HepG2 (cell line): ENCODE data around the gene WNT5B. TPM values are rescaled to one million over a fixed set of nuclear protein-coding genes. Genes with fewer than 3 reads are reported as not detected.

Source experiments
- FOSL2 ChIP-seq: sonication (generic); formaldehyde crosslinking; IDR thresholded peaks from 2 replicates; pipeline ENCODE4 v1.4.0; 2020; ENCODE audit warnings: missing genetic modification reagents
- HOXA9 ChIP-seq: sonication (generic); formaldehyde crosslinking; IDR thresholded peaks from 2 replicates; pipeline ENCODE4 v1.8.1; 2022; ENCODE audit warnings: missing genetic modification reagents, mild to moderate bottlenecking, moderate library complexity, borderline replicate concordance
- PRDM15 ChIP-seq: sonication (generic); formaldehyde crosslinking; IDR thresholded peaks from 2 replicates; pipeline ENCODE4 v1.4.0; 2020; ENCODE audit warnings: missing genetic modification reagents
- SSRP1 ChIP-seq: IDR thresholded peaks from 2 replicates; pipeline ENCODE4 v1.6.1; 2016; ENCODE audit warnings: control low read depth
- ZBED4 ChIP-seq: sonication (generic); formaldehyde crosslinking; IDR thresholded peaks from 2 replicates; pipeline ENCODE4 v1.4.0; 2020; ENCODE audit warnings: missing genetic modification reagents, borderline replicate concordance
- ZBTB10 ChIP-seq: sonication (generic); formaldehyde crosslinking; IDR thresholded peaks from 2 replicates; pipeline ENCODE4 v1.4.0; 2020; ENCODE audit warnings: missing genetic modification reagents, borderline replicate concordance
- ZBTB20 ChIP-seq: sonication (generic); formaldehyde crosslinking; IDR thresholded peaks from 2 replicates; pipeline ENCODE4 v1.8.1; 2023; ENCODE audit warnings: missing genetic modification reagents, low read depth, mild to moderate bottlenecking, borderline replicate concordance
- ZHX1 ChIP-seq: sonication (generic); formaldehyde crosslinking; IDR thresholded peaks from 2 replicates; pipeline ENCODE4 v1.8.1; 2022; ENCODE audit warnings: low read depth, mild to moderate bottlenecking, missing genetic modification reagents
- ZNF414 ChIP-seq: sonication (generic); formaldehyde crosslinking; IDR thresholded peaks from 2 replicates; pipeline ENCODE4 v1.5.0; 2020; ENCODE audit warnings: missing genetic modification reagents
- ZNF468 ChIP-seq: sonication (generic); formaldehyde crosslinking; IDR thresholded peaks from 2 replicates; pipeline ENCODE4 v1.8.0; 2022; ENCODE audit warnings: mild to moderate bottlenecking, moderate library complexity, missing genetic modification reagents
- ZNF552 ChIP-seq: sonication (generic); formaldehyde crosslinking; IDR thresholded peaks from 2 replicates; pipeline ENCODE4 v1.9.0; 2022; ENCODE audit warnings: missing genetic modification reagents, mild to moderate bottlenecking, borderline replicate concordance
- ZNF790 ChIP-seq: sonication (generic); formaldehyde crosslinking; IDR thresholded peaks from 2 replicates; pipeline ENCODE4 v1.8.0; 2022; ENCODE audit warnings: missing genetic modification reagents, mild to moderate bottlenecking, borderline replicate concordance
- ZNF841 ChIP-seq: sonication (generic); formaldehyde crosslinking; IDR thresholded peaks from 2 replicates; pipeline ENCODE4 v1.8.1; 2023; ENCODE audit warnings: missing genetic modification reagents, borderline replicate concordance
- ZSCAN21 ChIP-seq: sonication (generic); formaldehyde crosslinking; IDR thresholded peaks from 2 replicates; pipeline ENCODE4 v1.8.0; 2022; ENCODE audit warnings: mild to moderate bottlenecking, missing genetic modification reagents, moderate library complexity, borderline replicate concordance
- polyA plus RNA-seq, 8 experiments: library from polyadenylated mRNA; depleted of rRNA in 3 of 8; stranded (reverse) in 7 of 8; unstranded in 1 of 8; fragments of >200 nt; fragmentation: Illumina TruSeq in 4 of 8; extraction: Trizol in 4 of 8; gene quantifications; 2 replicates each; pipeline versions ENCODE4 v1.2.1 to v1.2.3, GENCODE V29; 2011 to 2016; ENCODE audit warnings: low read depth in 4 of 8, missing spikeins in 1 of 8, mixed read lengths in 1 of 8; ENCODE audit not compliant: insufficient read depth in 1 of 8
- total RNA-seq, 5 experiments: library from RNA; depleted of rRNA; stranded (reverse); fragments of >200 nt; fragmentation: Illumina TruSeq; extraction: Trizol; gene quantifications; 2 replicates each; pipeline ENCODE4 v1.2.3, GENCODE V29; 2016; ENCODE audit warnings: low read depth in 1 of 5

Gene WNT5B
- total and polyA plus RNA-seq, 2 of the 13 experiments (the other 11 are each of a cell fraction or from before 2014, with no cell fraction given): 0.04 TPM; not detected in 1

GRCh38 chr12:1606021-1606622, 22.9 kb upstream of the WNT5B start (continued):
- peak; percentile 32; the same call in 1 of the 2 replicates for TF ChIP-seq ZBTB10 (CRISPR knock-in tag)
- TF ChIP-seq ZNF414: no peak
- TF ChIP-seq ZBTB20: 0 out of 2 replicates have a peak, but pooled peaks have one; percentile 31
- TF ChIP-seq ZNF552 (CRISPR knock-in tag): no peak
- 0 out of 2 replicates have a peak, but pooled peaks have one; percentile 18 for TF ChIP-seq PRDM15 (CRISPR knock-in tag)
- no peak for TF ChIP-seq ZSCAN21 (CRISPR knock-in tag)
- no peak for TF ChIP-seq SSRP1 (CRISPR knock-in tag)
- no peak for TF ChIP-seq HOXA9 (CRISPR knock-in tag)
- no peak for TF ChIP-seq ZNF790 (CRISPR knock-in tag)
- TF ChIP-seq ZHX1 (CRISPR knock-in tag): no peak
- TF ChIP-seq ZNF468: no peak
- TF ChIP-seq ZBED4 (CRISPR knock-in tag): peak; percentile 42; the same call in 1 of the 2 replicates
- TF ChIP-seq ZNF841: no peak
- peak; percentile 99 for TF ChIP-seq FOSL2 (CRISPR knock-in tag)
